Right renal cortex interstitium (tissue), 3 donors: ENCODE results near the gene DIP2C. TPM values are rescaled to one million over a fixed set of nuclear protein-coding genes. Genes with fewer than 3 reads are reported as not detected.
"Not testable (repeated sequence)": the region's sequence is repeated elsewhere in the genome, so short reads cannot be mapped to it uniquely, and the experiment has no call there.

ENCODE experiments used
- DNase-seq, 3 donors: peaks; one replicate each; pipeline ENCODE4 v3.0.0-alpha.2; 2013; ENCODE audit warnings: low read depth in 3 of 3, low spot score in 2 of 3
- polyA plus RNA-seq, 3 donors: library from polyadenylated mRNA; unstranded; fragments of 120-200 nt; gene quantifications; one replicate each; pipeline ENCODE4 v1.2.1, GENCODE V29; 2013; ENCODE audit not compliant: insufficient read length in 3 of 3

DIP2C gene
- polyA plus RNA-seq, 3 donors = 19.2 to 22.3 (median 21.0) TPM

- no peak for DNase-seq
Observed at GRCh38 chr10:586716-587115, 102.8 kb downstream of the DIP2C start.

GRCh38 chr10:586151-586550 is 103.3 kb downstream of the DIP2C start:
- peak in 2 of 3 donors; percentile 44 to 57 for DNase-seq

- no peak for DNase-seq
Observed at GRCh38 chr10:585502-585901, 104.0 kb downstream of the DIP2C start.

- not testable (repeated sequence) for DNase-seq
Observed at GRCh38 chr10:584497-585290, 104.8 kb downstream of the DIP2C start.

- no peak for DNase-seq
Observed at GRCh38 chr10:583433-583832, 106.0 kb downstream of the DIP2C start.

- no peak for DNase-seq
Observed at GRCh38 chr10:581776-582330, 107.6 kb downstream of the DIP2C start.

GRCh38 chr10:580778-581177 is 108.7 kb downstream of the DIP2C start:
- DNase-seq = no peak

- no peak for DNase-seq
Observed at GRCh38 chr10:576130-576465, 113.4 kb downstream of the DIP2C start.

- no peak for DNase-seq
Observed at GRCh38 chr10:575402-576129, 113.9 kb downstream of the DIP2C start.

- no peak for DNase-seq
Observed at GRCh38 chr10:572696-573095, 116.8 kb downstream of the DIP2C start.

GRCh38 chr10:571688-572451 is 117.6 kb downstream of the DIP2C start:
- no peak for DNase-seq

GRCh38 chr10:571166-571565 is 118.3 kb downstream of the DIP2C start:
- DNase-seq = no peak

GRCh38 chr10:570628-571163 is 118.8 kb downstream of the DIP2C start:
- no peak for DNase-seq

- DNase-seq = no peak
Observed at GRCh38 chr10:569961-570627, 119.4 kb downstream of the DIP2C start.

GRCh38 chr10:568848-569247 is 120.6 kb downstream of the DIP2C start:
- DNase-seq = no peak

- DNase-seq = no peak
Observed at GRCh38 chr10:567869-568268, 121.6 kb downstream of the DIP2C start.

- DNase-seq = no peak
Observed at GRCh38 chr10:566241-566885, 123.1 kb downstream of the DIP2C start.

GRCh38 chr10:565676-566075 is 123.8 kb downstream of the DIP2C start:
- DNase-seq = no peak

GRCh38 chr10:565146-565545 is 124.3 kb downstream of the DIP2C start:
- DNase-seq = no peak

- no peak for DNase-seq
Observed at GRCh38 chr10:563827-564226, 125.6 kb downstream of the DIP2C start.
